ENCODE results near the gene CD36.

DNA sequence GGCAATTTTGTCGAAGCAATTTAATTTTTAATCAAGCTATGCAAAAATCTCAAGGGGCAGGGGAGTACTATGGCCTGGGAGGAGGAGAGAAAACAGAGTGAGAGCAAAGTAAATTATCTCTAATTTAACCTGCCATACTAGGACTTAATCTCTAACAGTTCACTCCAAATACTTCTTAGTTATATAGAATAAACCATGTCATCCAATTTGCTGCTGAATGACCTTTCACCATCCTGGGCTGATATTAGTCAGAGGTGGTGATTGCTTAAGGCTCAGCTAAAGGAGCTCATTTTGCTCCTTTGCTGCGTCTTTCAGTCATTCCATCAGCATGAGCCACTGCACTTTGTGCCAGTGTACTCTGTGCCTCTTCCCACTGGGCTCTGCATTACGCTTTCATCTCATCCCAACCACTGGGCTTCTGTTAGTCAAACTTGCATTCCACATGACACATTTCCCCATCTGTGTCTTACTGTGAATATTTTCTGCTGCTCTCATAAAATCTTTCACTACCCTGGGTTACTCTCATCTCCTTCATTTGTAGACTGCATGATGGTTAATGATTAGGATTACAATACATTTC lies 84.3 kb downstream of the CD36 start:
- TF ChIP-seq, protein P1, sequence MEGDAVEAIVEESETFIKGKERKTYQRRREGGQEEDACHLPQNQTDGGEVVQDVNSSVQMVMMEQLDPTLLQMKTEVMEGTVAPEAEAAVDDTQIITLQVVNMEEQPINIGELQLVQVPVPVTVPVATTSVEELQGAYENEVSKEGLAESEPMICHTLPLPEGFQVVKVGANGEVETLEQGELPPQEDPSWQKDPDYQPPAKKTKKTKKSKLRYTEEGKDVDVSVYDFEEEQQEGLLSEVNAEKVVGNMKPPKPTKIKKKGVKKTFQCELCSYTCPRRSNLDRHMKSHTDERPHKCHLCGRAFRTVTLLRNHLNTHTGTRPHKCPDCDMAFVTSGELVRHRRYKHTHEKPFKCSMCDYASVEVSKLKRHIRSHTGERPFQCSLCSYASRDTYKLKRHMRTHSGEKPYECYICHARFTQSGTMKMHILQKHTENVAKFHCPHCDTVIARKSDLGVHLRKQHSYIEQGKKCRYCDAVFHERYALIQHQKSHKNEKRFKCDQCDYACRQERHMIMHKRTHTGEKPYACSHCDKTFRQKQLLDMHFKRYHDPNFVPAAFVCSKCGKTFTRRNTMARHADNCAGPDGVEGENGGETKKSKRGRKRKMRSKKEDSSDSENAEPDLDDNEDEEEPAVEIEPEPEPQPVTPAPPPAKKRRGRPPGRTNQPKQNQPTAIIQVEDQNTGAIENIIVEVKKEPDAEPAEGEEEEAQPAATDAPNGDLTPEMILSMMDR (IDR thresholded peaks at IDR 0.05) = no peak
- no peak for TF ChIP-seq POLR2A (IDR thresholded peaks at IDR 0.05)

Data from right lobe of liver (tissue), 4 donors.